Neural cell (in vitro differentiated cells): ENCODE measurements around the gene ARID1B. TPM values are rescaled to one million over a fixed set of nuclear protein-coding genes. Genes with fewer than 3 reads are reported as not detected.

ENCODE experiments used
- H2AFZ ChIP-seq: fragments of 200-600, 300-800 bp; sonication (generic), shearing (Covaris generic); 2 replicates; pipeline ENCODE4 v1.6.0; 2014; ENCODE audit warnings: low read depth, mild to moderate bottlenecking, antibody characterized with exemption, low read length, moderate library complexity
- H3F3A ChIP-seq: fragments of 200-600 bp; shearing (Covaris generic); 2 replicates; pipeline ENCODE4 v1.6.1; 2016; ENCODE audit warnings: mild to moderate bottlenecking, moderate library complexity, mixed read lengths, antibody characterized with exemption, low read length; ENCODE audit not compliant: insufficient read depth, poor library complexity, severe bottlenecking
- H3K27ac ChIP-seq: fragments of 200-600, 300-800 bp; sonication (generic), shearing (Covaris generic); 2 replicates; pipeline ENCODE4 v1.5.1; 2014; ENCODE audit warnings: mild to moderate bottlenecking, low read length, moderate library complexity
- H3K27me3 ChIP-seq: fragments of 300-800, 200-600 bp; sonication (generic), shearing (Covaris generic); 2 replicates; pipeline ENCODE4 v1.6.0; 2014; ENCODE audit warnings: mild to moderate bottlenecking, low read depth, low read length, moderate library complexity; ENCODE audit not compliant: insufficient read depth
- H3K36me3 ChIP-seq: fragments of 300-800, 200-600 bp; sonication (generic), shearing (Covaris generic); 2 replicates; pipeline ENCODE4 v1.5.1; 2014; ENCODE audit warnings: mild to moderate bottlenecking, antibody characterized with exemption, low read length, moderate library complexity; ENCODE audit not compliant: insufficient read depth
- H3K4me2 ChIP-seq: fragments of 300-800, 200-600 bp; sonication (generic), shearing (Covaris generic); 2 replicates; pipeline ENCODE4 v1.6.0; 2014; ENCODE audit warnings: mild to moderate bottlenecking, low read length
- H3K4me3 ChIP-seq: fragments of 300-800, 200-600 bp; sonication (generic), shearing (Covaris generic); 2 replicates; pipeline ENCODE4 v1.5.1; 2014; ENCODE audit warnings: mild to moderate bottlenecking, low read length, moderate library complexity
- H3K79me2 ChIP-seq: fragments of 200-600 bp; shearing (Covaris generic); replicated peaks from 2 replicates; pipeline ENCODE4 v1.6.0; 2014; ENCODE audit warnings: mild to moderate bottlenecking, low read length, moderate library complexity; ENCODE audit not compliant: insufficient read depth
- H3K9ac ChIP-seq: fragments of 300-800, 200-600 bp; sonication (generic), shearing (Covaris generic); 2 replicates; pipeline ENCODE4 v1.6.1; 2016; ENCODE audit warnings: mild to moderate bottlenecking, low read length, mixed read lengths
- H3K9me2 ChIP-seq: fragments of 200-600 bp; shearing (Covaris generic); 2 replicates; pipeline ENCODE4 v1.6.1; 2016; ENCODE audit warnings: mild to moderate bottlenecking, low read length, mixed read lengths; ENCODE audit not compliant: insufficient read depth
- H3K9me3 ChIP-seq: fragments of 200-600, 300-800 bp; sonication (generic), shearing (Covaris generic); 2 replicates; pipeline ENCODE4 v1.6.1; 2016; ENCODE audit warnings: mild to moderate bottlenecking, mixed run types, low read length, moderate library complexity, mixed read lengths
- H4K20me1 ChIP-seq: fragments of 200-600 bp; shearing (Covaris generic); 2 replicates; pipeline ENCODE4 v1.6.1; 2016; ENCODE audit warnings: mild to moderate bottlenecking, mixed run types; ENCODE audit not compliant: insufficient read depth
- CTCF ChIP-seq: fragments of 450-650 bp; IDR thresholded peaks from 2 replicates; pipeline ENCODE4 v1.5.1; 2014; ENCODE audit warnings: antibody characterized with exemption, mild to moderate bottlenecking, moderate library complexity; ENCODE audit not compliant: poor library complexity, severe bottlenecking
- EP300 ChIP-seq: fragments of 450-650 bp; conservative IDR thresholded peaks from 2 replicates; pipeline ENCODE4 v1.6.1; 2014; ENCODE audit warnings: antibody characterized with exemption, mild to moderate bottlenecking, moderate library complexity; ENCODE audit not compliant: poor library complexity, severe bottlenecking
- EZH2 ChIP-seq: fragments of 200-600, 300-800 bp; shearing (Covaris generic), sonication (generic); IDR thresholded peaks from 2 replicates; pipeline ENCODE4 v1.6.1; 2014; ENCODE audit warnings: antibody characterized with exemption, low read length, borderline replicate concordance, mild to moderate bottlenecking; ENCODE audit not compliant: insufficient read depth, poor library complexity, severe bottlenecking
- MXI1 ChIP-seq: fragments of 450-650 bp; conservative IDR thresholded peaks from 2 replicates; pipeline ENCODE4 v1.6.1; 2014; ENCODE audit warnings: antibody characterized with exemption, mild to moderate bottlenecking; ENCODE audit not compliant: poor library complexity, severe bottlenecking
- POLR2AphosphoS5 ChIP-seq: IDR thresholded peaks from 2 replicates; pipeline ENCODE4 v1.6.1; 2012
- RAD21 ChIP-seq: fragments of 450-650 bp; conservative IDR thresholded peaks from 2 replicates; pipeline ENCODE4 v1.6.1; 2014; ENCODE audit warnings: antibody characterized with exemption, mild to moderate bottlenecking, moderate library complexity
- REST ChIP-seq: IDR thresholded peaks from 2 replicates; pipeline ENCODE4 v1.6.1; 2012; ENCODE audit warnings: borderline replicate concordance
- SMC3 ChIP-seq: fragments of 450-650 bp; conservative IDR thresholded peaks from 2 replicates; pipeline ENCODE4 v1.6.1; 2014; ENCODE audit warnings: antibody characterized with exemption, mild to moderate bottlenecking, moderate library complexity; ENCODE audit not compliant: poor library complexity
- TAF1 ChIP-seq: IDR thresholded peaks from 2 replicates; pipeline ENCODE4 v1.6.1; 2012; ENCODE audit warnings: low read depth
- polyA plus RNA-seq: library from polyadenylated mRNA; depleted of rRNA; stranded (reverse); fragments of >200 nt; gene quantifications from 2 replicates; pipeline ENCODE4 v1.2.3, GENCODE V29; 2014

ARID1B gene
- polyA plus RNA-seq, 1 donor from 2014 or later = 35.0 TPM

- Histone ChIP-seq H3K4me3 (no peak overlapping the region), H4K20me1 (no peaks in the 10 kb centered on the region), H3K27ac (no peak overlapping the region), H3K4me2 (no peak overlapping the region), H3K9ac (no peak overlapping the region), H3K27me3 (no peaks in the 10 kb centered on the region), H2AFZ (no peak overlapping the region), H3K79me2 (peaks cover 43% of the 10 kb centered on the region), H3K36me3 (no peaks in the 10 kb centered on the region), H3K9me3 (no peaks in the 10 kb centered on the region), H3K9me2 (no peaks in the 10 kb centered on the region), H3F3A (no peaks in the 10 kb centered on the region)
- TF ChIP-seq POLR2AphosphoS5 (no peak), MXI1 (no peak), CTCF (no peak), EP300 (no peak), EZH2 (no peak), RAD21 (no peak), SMC3 (no peak), TAF1 (no peak), REST (no peak)
Measured at GRCh38 chr6:156839129-156839528, 62.0 kb downstream of the ARID1B start.

- H3K79me2 ChIP-seq = peaks cover 45% of the 10 kb centered on the region
Measured at GRCh38 chr6:156839591-156840001, 62.4 kb downstream of the ARID1B start.

More at GRCh38 chr6:156839591-156840001, 62.4 kb downstream of the ARID1B start:
- TF ChIP-seq SMC3 (no peak), MXI1 (no peak), POLR2AphosphoS5 (no peak), REST (no peak), EZH2 (no peak), EP300 (no peak), RAD21 (no peak), CTCF (no peak), TAF1 (no peak)
- Histone ChIP-seq H4K20me1 (no peaks in the 10 kb centered on the region), H3K27me3 (no peaks in the 10 kb centered on the region), H3K9ac (no peak overlapping the region), H2AFZ (no peak overlapping the region), H3K36me3 (no peaks in the 10 kb centered on the region), H3K4me2 (no peak overlapping the region), H3K9me3 (no peaks in the 10 kb centered on the region), H3K9me2 (no peaks in the 10 kb centered on the region), H3K4me3 (no peak overlapping the region), H3K27ac (no peak overlapping the region), H3F3A (no peaks in the 10 kb centered on the region)
